GM23248 (cell line): ENCODE measurements around the gene MTA2.

Source experiments
- EZH2 ChIP-seq: fragments of 200-600 bp; sonication (generic); IDR thresholded peaks from 2 replicates; pipeline ENCODE4 v1.6.1; 2018; ENCODE audit warnings: antibody characterized with exemption, mild to moderate bottlenecking; ENCODE audit not compliant: insufficient read depth, poor library complexity, severe bottlenecking
- EZH2phosphoT487 ChIP-seq: fragments of 200-600 bp; sonication (generic); IDR thresholded peaks from 2 replicates; pipeline ENCODE4 v1.6.1; 2018; ENCODE audit warnings: antibody characterized with exemption, moderate library complexity, mild to moderate bottlenecking, low read depth; ENCODE audit not compliant: insufficient read depth

- TF ChIP-seq EZH2 = no peak
- TF ChIP-seq EZH2phosphoT487 = no peak
Measured at GRCh38 chr11:62645671-62645945, 43.9 kb upstream of the MTA2 start.
